Lower lobe of right lung (tissue), 2 donors: Measurements from ENCODE around the gene ZIC1. TPM values are rescaled to one million over a fixed set of nuclear protein-coding genes. Genes with fewer than 3 reads are reported as not detected.
A peak's percentile ranks its signal among the peaks of the same experiment; 100 is the strongest.

ENCODE experiments used
- ATAC-seq, 2 donors: fragments of 200-7000 bp; cut with Tn5 transposase; one replicate each; pipeline ENCODE4 v1.9.1; 2020 to 2022; ENCODE audit warnings: mild to moderate bottlenecking in 2 of 2, moderate library complexity in 2 of 2
- DNase-seq: peaks from one replicate; pipeline ENCODE4 v3.0.0-alpha.2; 2020
- H3K27ac ChIP-seq: fragments of 200-600 bp; one replicate; pipeline ENCODE4 v1.8.0; 2022
- H3K27me3 ChIP-seq: fragments of 200-600 bp; one replicate; pipeline ENCODE4 v1.8.0; 2022; ENCODE audit warnings: low read depth
- H3K36me3 ChIP-seq: fragments of 200-600 bp; one replicate; pipeline ENCODE4 v1.8.0; 2022; ENCODE audit warnings: mild to moderate bottlenecking
- H3K4me1 ChIP-seq: fragments of 200-600 bp; one replicate; pipeline ENCODE4 v1.8.0; 2022
- H3K4me3 ChIP-seq: fragments of 200-600 bp; one replicate; pipeline ENCODE4 v1.8.0; 2022; ENCODE audit warnings: mild to moderate bottlenecking
- H3K9me3 ChIP-seq: fragments of 200-600 bp; one replicate; pipeline ENCODE4 v1.8.0; 2022
- CTCF ChIP-seq: fragments of 200-600 bp; IDR thresholded peaks from one replicate; pipeline ENCODE4 v1.8.0; 2022; ENCODE audit warnings: antibody characterized with exemption, mild to moderate bottlenecking
- intact Hi-C: fragments of 100-400 bp; cut with DNase I; formaldehyde crosslinking; loops from one replicate; pipeline ENCODE4 v1.11.0; 2022
- total RNA-seq: library from RNA; stranded (reverse); fragmentation: NEBNext Ultra II Directional; extraction: Animal tissue kit (Norgen Biotek cat#: 25700); gene quantifications from one replicate; pipeline ENCODE4 v1.2.1, GENCODE V29; 2021
- donor health status: DM: no; HTN: yes; CAD: no; lungs with severe emphysema.

The ZIC1 gene
- total RNA-seq, 1 donor from 2014 or later, result not detected

- intact Hi-C loops, result no loop called here
- no peak for ATAC-seq
Observed at GRCh38 chr3:147406028-147406931, 2.9 kb upstream of the ZIC1 start, which contains the start of gene ZIC4. Gene ZIC4, minus strand, starts transcription at chr3:147406543. Its CDS starts 3,746 bp downstream, at chr3:147402797.

GRCh38 chr3:147407114-147407497, 2.1 kb upstream of the ZIC1 start:
- H3K9me3 ChIP-seq, result no peaks in the 10 kb centered on the region
- peaks cover 26% of the 10 kb centered on the region for H3K4me1 ChIP-seq
- no peak for DNase-seq
- H3K36me3 ChIP-seq, result no peaks in the 10 kb centered on the region
- H3K27ac ChIP-seq, result no peak overlapping the region
- ATAC-seq, result no peak
- H3K27me3 ChIP-seq, result peaks cover 100% of the 10 kb centered on the region
- intact Hi-C loops, result no loop called here
- no peak overlapping the region for H3K4me3 ChIP-seq
- TF ChIP-seq CTCF, result no peak

More at GRCh38 chr3:147406028-147406931, 2.9 kb upstream of the ZIC1 start, which contains the start of gene ZIC4:
- TF ChIP-seq CTCF, result no peak
- Histone ChIP-seq H3K27ac (no peak within 1 kb of the TSS), H3K9me3 (no peaks in the 10 kb centered on the region), H3K4me3 (no peak within 1 kb of the TSS), H3K27me3 (peaks cover 97% of the 10 kb centered on the region), H3K36me3 (no peaks in the 10 kb centered on the region), H3K4me1 (peaks cover 23% of the 10 kb centered on the region)
- no peak for DNase-seq

GRCh38 chr3:147407498-147408187, 1.5 kb upstream of the ZIC1 start:
- peaks cover 100% of the 10 kb centered on the region for H3K27me3 ChIP-seq
- intact Hi-C loops, result no loop called here
- no peak overlapping the region for H3K27ac ChIP-seq
- TF ChIP-seq CTCF, result no peak
- no peaks in the 10 kb centered on the region for H3K9me3 ChIP-seq
- H3K4me1 ChIP-seq, result peaks cover 26% of the 10 kb centered on the region
- H3K36me3 ChIP-seq, result no peaks in the 10 kb centered on the region
- no peak overlapping the region for H3K4me3 ChIP-seq
- ATAC-seq, result no peak
- DNase-seq, result no peak

GRCh38 chr3:147408188-147409100, 721 bp upstream of the ZIC1 start:
- Histone ChIP-seq H3K27me3 (peaks cover 100% of the 10 kb centered on the region), H3K9me3 (no peaks in the 10 kb centered on the region), H3K36me3 (no peaks in the 10 kb centered on the region), H3K4me1 (peaks cover 33% of the 10 kb centered on the region), H3K4me3 (no peak overlapping the region), H3K27ac (no peak overlapping the region)
- intact Hi-C loops, result no loop called here
- DNase-seq (no peak), ATAC-seq (no peak)
- TF ChIP-seq CTCF, result no peak

- intact Hi-C loops, result no loop called here
Observed at GRCh38 chr3:147410116-147410525, 956 bp downstream of the ZIC1 start.

More at GRCh38 chr3:147410116-147410525, 956 bp downstream of the ZIC1 start:
- Histone ChIP-seq H3K27ac (no peak overlapping the region), H3K4me1 (peaks cover 33% of the 10 kb centered on the region), H3K4me3 (peak overlapping the region; percentile 39), H3K27me3 (peaks cover 99% of the 10 kb centered on the region), H3K9me3 (no peaks in the 10 kb centered on the region), H3K36me3 (no peaks in the 10 kb centered on the region)
- no peak for TF ChIP-seq CTCF
- ATAC-seq (no peak), DNase-seq (no peak)
